Endodermal cell (in vitro differentiated cells): ENCODE results near the gene GALNT18. TPM values are rescaled to one million over a fixed set of nuclear protein-coding genes. Genes with fewer than 3 reads are reported as not detected.

ENCODE experiments used
- DNase-seq: peaks from one replicate; pipeline ENCODE4 v3.0.0-alpha.2; 2017
- H3K27ac ChIP-seq: 2 replicates; pipeline ENCODE4 v1.5.1; 2013; ENCODE audit warnings: mild to moderate bottlenecking, low read depth, low read length, moderate library complexity
- H3K27me3 ChIP-seq: 2 replicates; pipeline ENCODE4 v1.6.1; 2013; ENCODE audit warnings: mild to moderate bottlenecking, low read length, moderate library complexity; ENCODE audit not compliant: insufficient read depth, control insufficient read depth, poor library complexity, severe bottlenecking
- H3K36me3 ChIP-seq: 2 replicates; pipeline ENCODE4 v1.7.0; 2013; ENCODE audit warnings: mild to moderate bottlenecking, low read length, moderate library complexity; ENCODE audit not compliant: control insufficient read depth, insufficient read depth
- H3K4me1 ChIP-seq: one replicate; pipeline ENCODE4 v1.7.0; 2013; ENCODE audit warnings: low read length; ENCODE audit not compliant: control insufficient read depth, insufficient read depth
- H3K4me3 ChIP-seq: 2 replicates; pipeline ENCODE4 v1.5.1; 2013; ENCODE audit warnings: mild to moderate bottlenecking, low read length, moderate library complexity
- H3K9ac ChIP-seq: 2 replicates; pipeline ENCODE4 v1.6.1; 2013; ENCODE audit warnings: mild to moderate bottlenecking, low read length, moderate library complexity; ENCODE audit not compliant: poor library complexity, severe bottlenecking; ENCODE audit errors: extremely low read depth
- H3K9me3 ChIP-seq: 2 replicates; pipeline ENCODE4 v1.6.1; 2013; ENCODE audit warnings: mild to moderate bottlenecking, low read length, moderate library complexity; ENCODE audit not compliant: control insufficient read depth
- H3K27ac Mint-ChIP-seq: 2 replicates; pipeline ENCODE4 v1.8.0; 2020; ENCODE audit warnings: mixed read lengths
- H3K27me3 Mint-ChIP-seq: 2 replicates; pipeline ENCODE4 v1.8.0; 2021; ENCODE audit warnings: mild to moderate bottlenecking, mixed read lengths; ENCODE audit not compliant: insufficient read depth
- H3K36me3 Mint-ChIP-seq: 2 replicates; pipeline ENCODE4 v1.8.0; 2020; ENCODE audit warnings: low read depth, mixed read lengths
- H3K4me1 Mint-ChIP-seq: 2 replicates; pipeline ENCODE4 v1.8.0; 2020; ENCODE audit warnings: mixed read lengths
- H3K4me3 Mint-ChIP-seq: 2 replicates; pipeline ENCODE4 v1.8.0; 2020; ENCODE audit warnings: mild to moderate bottlenecking, moderate library complexity, mixed read lengths
- H3K9me3 Mint-ChIP-seq: 2 replicates; pipeline ENCODE4 v1.8.0; 2020; ENCODE audit warnings: mild to moderate bottlenecking, mixed read lengths
- CTCF ChIP-seq: fragments of 200-600 bp; sonication (generic); conservative IDR thresholded peaks from 2 replicates; pipeline ENCODE4 v1.5.0; 2021; ENCODE audit warnings: antibody characterized with exemption, mild to moderate bottlenecking
- WGBS, 2 experiments: methylation state at CpG; one replicate each; pipeline versions ENCODE4 v1.1.5 to v1.1.7; 2013; ENCODE audit warnings: missing lambda C conversion rate in 2 of 2, mixed read lengths in 1 of 2; ENCODE audit not compliant: insufficient coverage in 1 of 2, insufficient read length in 1 of 2; 5-methylcytosine and 5-hydroxymethylcytosine counted together
- total RNA-seq, 2 donors: library from RNA; stranded (reverse); fragmentation: NEBNext Ultra II Directional in 1 of 2; extraction: Animal tissue kit (Norgen Biotek cat#: 25700) in 1 of 2; gene quantifications; 2 replicates in 1 of 2; 3 replicates in 1 of 2; pipeline ENCODE4 v1.2.1, GENCODE V29; 2021

The GALNT18 gene
- total RNA-seq, 2 donors from 2014 or later: 5.1 to 9.9 TPM

DNA sequence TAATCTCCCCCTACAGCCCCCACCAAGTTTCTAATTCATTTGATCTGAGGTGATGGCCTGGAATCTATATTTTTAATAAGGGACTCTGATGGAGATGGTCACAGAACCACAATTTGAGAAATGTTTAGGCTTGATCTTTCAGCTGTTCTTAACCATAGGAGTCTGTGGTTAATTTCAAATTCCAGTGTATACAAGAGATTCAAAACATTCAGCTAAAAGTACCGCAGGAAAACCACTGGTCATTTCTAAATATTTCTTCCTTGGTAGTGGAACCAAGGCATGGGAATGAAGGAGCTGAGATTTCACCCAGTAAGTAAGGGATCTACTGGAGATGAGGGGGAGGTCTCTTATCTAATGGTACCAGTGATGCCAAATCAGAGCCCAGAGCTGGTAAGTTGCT is 18.3 kb upstream of the GALNT18 start:
- no peak overlapping the region for H3K4me3 Mint-ChIP-seq
- H3K9ac ChIP-seq: no peak overlapping the region
- no peak for DNase-seq
- H3K4me3 ChIP-seq: no peak overlapping the region
- no peak for TF ChIP-seq CTCF
- WGBS, 2 experiments: 96% methylated on average over 1 of the region's 1 CpG; no CpG with 5 or more reads in 1 of the 2 experiments
- H3K4me1 ChIP-seq: no peaks in the 10 kb centered on the region
- H3K9me3 ChIP-seq: peaks cover 9% of the 10 kb centered on the region
- H3K27ac Mint-ChIP-seq: no peak overlapping the region
- no peaks in the 10 kb centered on the region for H3K27me3 ChIP-seq
- H3K27me3 Mint-ChIP-seq: peaks cover 38% of the 10 kb centered on the region
- H3K4me1 Mint-ChIP-seq: no peaks in the 10 kb centered on the region
- H3K36me3 Mint-ChIP-seq: no peaks in the 10 kb centered on the region
- H3K9me3 Mint-ChIP-seq: peaks cover 8% of the 10 kb centered on the region
- no peaks in the 10 kb centered on the region for H3K36me3 ChIP-seq
- no peak overlapping the region for H3K27ac ChIP-seq

DNA sequence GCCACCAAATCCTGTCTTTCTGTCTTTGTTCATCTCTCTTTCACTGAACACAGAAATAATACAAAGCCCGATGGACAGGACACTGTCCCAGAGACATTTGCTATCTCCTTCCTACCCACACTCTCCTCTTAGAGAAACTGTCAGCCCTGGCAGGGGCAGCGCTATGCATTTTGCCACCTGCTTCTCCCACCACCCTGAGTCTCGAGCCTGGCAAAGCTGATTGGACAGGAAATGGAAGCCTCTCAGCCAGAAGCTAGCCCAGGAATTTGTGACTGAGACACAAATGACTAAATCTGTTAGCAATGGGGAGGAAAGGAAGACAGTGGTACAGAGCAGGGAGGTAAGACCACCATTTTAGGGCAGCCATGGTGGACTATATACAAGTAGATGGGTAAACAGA is 14.9 kb upstream of the GALNT18 start:
- H3K27ac Mint-ChIP-seq: no peak overlapping the region
- TF ChIP-seq CTCF: no peak
- 71 to 80% methylated on average over 2 to 3 of the region's 3 CpGs for WGBS, 2 experiments

DNA sequence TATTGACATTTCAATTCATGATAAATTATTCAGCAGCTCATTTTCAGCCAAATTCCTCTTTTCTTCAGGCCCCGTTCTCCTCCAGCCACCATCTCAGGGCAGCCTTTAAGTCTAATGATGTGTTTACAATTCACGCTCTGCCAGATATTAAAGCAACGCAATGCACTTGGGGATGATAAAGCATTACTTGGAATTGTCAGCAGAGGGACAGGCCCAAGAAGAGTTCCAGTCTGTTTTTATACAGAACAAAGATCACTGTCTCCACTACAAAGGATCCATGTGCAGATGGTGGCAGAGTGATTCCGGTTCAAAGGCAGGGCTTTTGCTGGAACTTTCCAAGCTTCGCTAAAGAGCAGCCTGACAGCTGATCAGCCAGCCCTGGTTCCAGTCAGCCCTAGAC is 13.6 kb upstream of the GALNT18 start:
- H3K9me3 Mint-ChIP-seq: peaks cover 6% of the 10 kb centered on the region
- peak; percentile 52 for TF ChIP-seq CTCF
- H3K27me3 Mint-ChIP-seq: peaks cover 24% of the 10 kb centered on the region
- Histone ChIP-seq H3K27me3 (no peaks in the 10 kb centered on the region), H3K27ac (no peak overlapping the region), H3K4me3 (no peak overlapping the region), H3K9me3 (peaks cover 4% of the 10 kb centered on the region), H3K4me1 (no peaks in the 10 kb centered on the region), H3K36me3 (no peaks in the 10 kb centered on the region), H3K9ac (no peak overlapping the region)
- H3K36me3 Mint-ChIP-seq: no peaks in the 10 kb centered on the region
- H3K27ac Mint-ChIP-seq: no peak overlapping the region
- H3K4me3 Mint-ChIP-seq: no peak overlapping the region
- 90 to 93% methylated on average over 5 of the region's 5 CpGs for WGBS, 2 experiments
- H3K4me1 Mint-ChIP-seq: no peaks in the 10 kb centered on the region
- DNase-seq: no peak

More for the DNA sequence above, 14.9 kb upstream of the GALNT18 start:
- peaks cover 6% of the 10 kb centered on the region for H3K9me3 Mint-ChIP-seq
- no peak for DNase-seq
- H3K4me3 Mint-ChIP-seq: no peak overlapping the region
- no peaks in the 10 kb centered on the region for H3K36me3 Mint-ChIP-seq
- H3K4me1 ChIP-seq: no peaks in the 10 kb centered on the region
- H3K9ac ChIP-seq: no peak overlapping the region
- H3K27ac ChIP-seq: no peak overlapping the region
- peaks cover 29% of the 10 kb centered on the region for H3K27me3 Mint-ChIP-seq
- H3K27me3 ChIP-seq: no peaks in the 10 kb centered on the region
- H3K36me3 ChIP-seq: no peaks in the 10 kb centered on the region
- H3K9me3 ChIP-seq: peaks cover 4% of the 10 kb centered on the region
- H3K4me1 Mint-ChIP-seq: no peaks in the 10 kb centered on the region
- H3K4me3 ChIP-seq: no peak overlapping the region
